Urinary bladder (tissue), 4 donors: Measurements from ENCODE around the gene BGN. TPM values are rescaled to one million over a fixed set of nuclear protein-coding genes. Genes with fewer than 3 reads are reported as not detected.
A peak's percentile ranks its signal among the peaks of the same experiment; 100 is the strongest.

ENCODE experiments used
- DNase-seq: peaks from one replicate; pipeline ENCODE4 v3.0.0-alpha.2; 2015; ENCODE audit errors: extremely low spot score
- H3K27ac ChIP-seq: one replicate; pipeline ENCODE4 v1.5.1; 2013; ENCODE audit warnings: low read depth, mild to moderate bottlenecking, moderate library complexity
- H3K36me3 ChIP-seq: one replicate; pipeline ENCODE4 v1.6.1; 2013; ENCODE audit warnings: mild to moderate bottlenecking, moderate library complexity; ENCODE audit not compliant: insufficient read depth
- H3K4me1 ChIP-seq: one replicate; pipeline ENCODE4 v1.6.1; 2013; ENCODE audit warnings: mild to moderate bottlenecking, moderate library complexity; ENCODE audit not compliant: insufficient read depth
- H3K4me3 ChIP-seq: one replicate; pipeline ENCODE4 v1.5.1; 2013; ENCODE audit warnings: low read depth, low read length
- WGBS: extraction: QIAGEN DNeasy Blood & Tissue Kit; methylation state at CpG from one replicate; pipeline ENCODE4 v1.1.7; 2013; 5-methylcytosine and 5-hydroxymethylcytosine counted together
- polyA plus RNA-seq: library from polyadenylated mRNA; stranded (reverse); fragments of 200-250 nt; gene quantifications from one replicate; pipeline ENCODE4 v1.2.3, GENCODE V29; 2013
- total RNA-seq: library from RNA; depleted of rRNA; stranded (reverse); fragments of >200 nt; gene quantifications from one replicate; pipeline ENCODE4 v1.2.3, GENCODE V29; 2014
- donor health status: healthy with polysubstance abuse.
- donor health status: healthy.

Gene BGN
- total and polyA plus RNA-seq, 2 donors, result 57.7 to 189 TPM

GRCh38 chrX:153482376-153483015, 12.3 kb upstream of the BGN start:
- no peaks in the 10 kb centered on the region for H3K36me3 ChIP-seq
- WGBS, result 86% methylated on average over 23 of the region's 23 CpGs
- H3K4me1 ChIP-seq, result no peaks in the 10 kb centered on the region
- no peak for DNase-seq
- no peak overlapping the region for H3K27ac ChIP-seq
- H3K4me3 ChIP-seq, result no peak overlapping the region

- Histone ChIP-seq H3K4me1 (no peaks in the 10 kb centered on the region), H3K27ac (no peak overlapping the region), H3K4me3 (no peak overlapping the region), H3K36me3 (no peaks in the 10 kb centered on the region)
- WGBS, result 79% methylated on average over 30 of the region's 30 CpGs
- DNase-seq, result no peak
Measured at GRCh38 chrX:153485396-153486080, 9.2 kb upstream of the BGN start.

GRCh38 chrX:153486171-153486570, 8.6 kb upstream of the BGN start:
- Histone ChIP-seq H3K36me3 (no peaks in the 10 kb centered on the region), H3K27ac (no peak overlapping the region), H3K4me1 (no peaks in the 10 kb centered on the region), H3K4me3 (no peak overlapping the region)
- no peak for DNase-seq
- WGBS, result 81% methylated on average over 10 of the region's 10 CpGs

GRCh38 chrX:153487590-153488071, 7.1 kb upstream of the BGN start:
- WGBS, result 68% methylated on average over 11 of the region's 11 CpGs
- no peak for DNase-seq
- Histone ChIP-seq H3K36me3 (no peaks in the 10 kb centered on the region), H3K4me3 (no peak overlapping the region), H3K4me1 (no peaks in the 10 kb centered on the region), H3K27ac (no peak overlapping the region)

GRCh38 chrX:153488231-153488914, 6.4 kb upstream of the BGN start:
- WGBS, result 24% methylated on average over 27 of the region's 27 CpGs
- DNase-seq, result no peak
- H3K4me3 ChIP-seq, result no peak overlapping the region
- H3K27ac ChIP-seq, result no peak overlapping the region
- no peaks in the 10 kb centered on the region for H3K4me1 ChIP-seq
- H3K36me3 ChIP-seq, result no peaks in the 10 kb centered on the region

GRCh38 chrX:153490217-153490930, 4.4 kb upstream of the BGN start:
- Histone ChIP-seq H3K4me1 (no peaks in the 10 kb centered on the region), H3K4me3 (no peak overlapping the region), H3K27ac (no peak overlapping the region), H3K36me3 (no peaks in the 10 kb centered on the region)
- 83% methylated on average over 20 of the region's 20 CpGs for WGBS
- no peak for DNase-seq

- H3K27ac ChIP-seq, result no peak overlapping the region
- H3K4me3 ChIP-seq, result no peak overlapping the region
- WGBS, result 58% methylated on average over 10 of the region's 10 CpGs
- H3K36me3 ChIP-seq, result no peaks in the 10 kb centered on the region
- H3K4me1 ChIP-seq, result no peaks in the 10 kb centered on the region
- no peak for DNase-seq
Measured at GRCh38 chrX:153491351-153491914, 3.3 kb upstream of the BGN start.

GRCh38 chrX:153491918-153492317, 2.9 kb upstream of the BGN start:
- no peak overlapping the region for H3K27ac ChIP-seq
- H3K4me3 ChIP-seq, result no peak overlapping the region

GRCh38 chrX:153492543-153492942, 2.2 kb upstream of the BGN start:
- no peak overlapping the region for H3K4me3 ChIP-seq
- no peak for DNase-seq
- no peaks in the 10 kb centered on the region for H3K4me1 ChIP-seq
- WGBS, result 81% methylated on average over 12 of the region's 12 CpGs
- no peaks in the 10 kb centered on the region for H3K36me3 ChIP-seq
- no peak overlapping the region for H3K27ac ChIP-seq

More at GRCh38 chrX:153491918-153492317, 2.9 kb upstream of the BGN start:
- H3K4me1 ChIP-seq, result no peaks in the 10 kb centered on the region
- 52% methylated on average over 11 of the region's 11 CpGs for WGBS
- DNase-seq, result no peak
- no peaks in the 10 kb centered on the region for H3K36me3 ChIP-seq

- DNase-seq, result no peak
- Histone ChIP-seq H3K36me3 (no peaks in the 10 kb centered on the region), H3K4me3 (no peak overlapping the region), H3K27ac (no peak overlapping the region), H3K4me1 (no peaks in the 10 kb centered on the region)
- 93% methylated on average over 11 of the region's 11 CpGs for WGBS
Measured at GRCh38 chrX:153493085-153493484, 1.7 kb upstream of the BGN start.

GRCh38 chrX:153494061-153494460, 719 bp upstream of the BGN start:
- no peak overlapping the region for H3K4me3 ChIP-seq
- H3K4me1 ChIP-seq, result no peaks in the 10 kb centered on the region
- H3K27ac ChIP-seq, result no peak overlapping the region
- DNase-seq, result no peak
- H3K36me3 ChIP-seq, result no peaks in the 10 kb centered on the region
- 71% methylated on average over 12 of the region's 12 CpGs for WGBS

- H3K4me3 ChIP-seq, result peak overlapping the region; percentile 18
- no peaks in the 10 kb centered on the region for H3K4me1 ChIP-seq
- no peaks in the 10 kb centered on the region for H3K36me3 ChIP-seq
- WGBS, result 16% methylated on average over 17 of the region's 17 CpGs
- DNase-seq, result no peak
- H3K27ac ChIP-seq, result no peak overlapping the region
Measured at GRCh38 chrX:153495362-153495751, 577 bp downstream of the BGN start.

- H3K4me1 ChIP-seq, result no peaks in the 10 kb centered on the region
- H3K36me3 ChIP-seq, result no peaks in the 10 kb centered on the region
- WGBS, result 72% methylated on average over 18 of the region's 18 CpGs
- H3K27ac ChIP-seq, result no peak overlapping the region
- no peak for DNase-seq
- peak overlapping the region; percentile 18 for H3K4me3 ChIP-seq
Measured at GRCh38 chrX:153495903-153496589, 1.3 kb downstream of the BGN start.
